HepG2 (cell line): Measurements from ENCODE around the gene DNASE1. TPM values are rescaled to one million over a fixed set of nuclear protein-coding genes. Genes with fewer than 3 reads are reported as not detected.
A peak's percentile ranks its signal among the peaks of the same experiment; 100 is the strongest.

Experiments used
- ATAC-seq: fragments of 200-7000 bp; cut with Tn5 transposase; 3 replicates; pipeline ENCODE4 v1.9.1; 2020; ENCODE audit warnings: mild to moderate bottlenecking, moderate library complexity
- BruUV-seq: library from RNA; stranded (reverse); fragments of 400-500 nt; replicated peaks from 2 replicates; lab custom pipeline; 2021; lab: Mats Ljungman, UMichigan
- CTCF ChIA-PET: fragments of 300-600 bp; formaldehyde crosslinking; extraction: SDS; loops from one replicate; lab custom pipeline; 2021; ENCODE audit warnings: low total read pairs, inconsistent platforms, low intra/inter-chr PET ratio; lab: Yijun Ruan, JAX
- POLR2A ChIA-PET: fragments of 350-600 bp; sonication (Branson Sonifier 250); formaldehyde crosslinking; loops from one replicate; lab custom pipeline; 2020; ENCODE audit warnings: antibody characterized with exemption, inconsistent platforms; lab: Yijun Ruan, JAX
- DNase-seq: peaks from one replicate; pipeline ENCODE4 v3.0.0-alpha.2; 2015; ENCODE audit warnings: low spot score
- FAIRE-seq: peaks from 3 replicates; lab custom pipeline; 2011; peaks lifted over from hg19 to GRCh38; lab: Jason Lieb, UNC
- H2AFZ ChIP-seq: one replicate; pipeline ENCODE4 v1.6.1; 2011; ENCODE audit warnings: low read length, inconsistent platforms
- H3K27ac ChIP-seq: fragments of 300-600 bp; 3 replicates; pipeline ENCODE4 v1.8.0; 2011; ENCODE audit warnings: mixed run types, mild to moderate bottlenecking, mixed read lengths, low read length, inconsistent platforms; ENCODE audit not compliant: insufficient read depth; ENCODE audit errors: extremely low read length
- H3K27me3 ChIP-seq, 2 experiments: fragments of 200-600 bp in 1 of 2; 2 replicates in 1 of 2; 3 replicates in 1 of 2; pipeline versions ENCODE4 v1.6.0 to v1.8.0; 2011; ENCODE audit warnings: low read length in 2 of 2, mild to moderate bottlenecking in 2 of 2, moderate library complexity in 2 of 2, inconsistent platforms in 1 of 2; ENCODE audit not compliant: insufficient read depth in 2 of 2, control insufficient read depth in 1 of 2
- H3K36me3 ChIP-seq, 2 experiments: fragments of 200-600 bp in 1 of 2; replicated peaks in 1 of 2; 2 replicates in 1 of 2; 3 replicates in 1 of 2; pipeline versions ENCODE4 v1.5.1 to v1.8.0; 2011; ENCODE audit warnings: low read length in 2 of 2, inconsistent platforms in 1 of 2; ENCODE audit not compliant: insufficient read depth in 2 of 2, control insufficient read depth in 1 of 2
- H3K4me1 ChIP-seq: 2 replicates; pipeline ENCODE4 v1.5.1; 2012; ENCODE audit warnings: low read length, inconsistent platforms; ENCODE audit not compliant: insufficient read depth
- H3K4me2 ChIP-seq: 2 replicates; pipeline ENCODE4 v1.6.0; 2011; ENCODE audit warnings: low read depth, low read length, inconsistent platforms
- H3K4me3 ChIP-seq, 3 experiments: fragments of 200-600 bp in 1 of 3; sonication (generic), shearing (Covaris generic) in 1 of 3; replicated peaks in 1 of 3; 2 replicates each; pipeline ENCODE4 v1.5.1; 2011 to 2016; ENCODE audit warnings: low read length in 3 of 3, inconsistent platforms in 2 of 3, low read depth in 2 of 3, mild to moderate bottlenecking in 2 of 3, control low read depth in 1 of 3, mixed read lengths in 1 of 3; ENCODE audit not compliant: insufficient read depth in 1 of 3
- H3K79me2 ChIP-seq: one replicate; pipeline ENCODE4 v1.6.1; 2011; ENCODE audit warnings: low read length, inconsistent platforms; ENCODE audit not compliant: insufficient read depth
- H3K9ac ChIP-seq: 2 replicates; pipeline ENCODE4 v1.6.0; 2011; ENCODE audit warnings: mild to moderate bottlenecking, low read depth, low read length, inconsistent platforms; ENCODE audit not compliant: insufficient read depth
- H3K9me3 ChIP-seq: 2 replicates; pipeline ENCODE4 v1.5.1; 2012; ENCODE audit warnings: mild to moderate bottlenecking, low read length
- H4K20me1 ChIP-seq: 2 replicates; pipeline ENCODE4 v1.6.0; 2011; ENCODE audit warnings: inconsistent platforms, mild to moderate bottlenecking, low read length, moderate library complexity; ENCODE audit not compliant: insufficient read depth
- ATF2 ChIP-seq: sonication (generic); formaldehyde crosslinking; IDR thresholded peaks from 2 replicates; pipeline ENCODE4 v1.4.0; 2020; ENCODE audit warnings: missing genetic modification reagents
- FOXK2 ChIP-seq: fragments of 450-650 bp; IDR thresholded peaks from 2 replicates; pipeline ENCODE4 v1.6.1; 2016
- HOXA3 ChIP-seq: sonication (generic); formaldehyde crosslinking; IDR thresholded peaks from 2 replicates; pipeline ENCODE4 v1.5.0; 2020; ENCODE audit warnings: missing genetic modification reagents
- MEIS1 ChIP-seq: sonication (generic); formaldehyde crosslinking; IDR thresholded peaks from 2 replicates; pipeline ENCODE4 v1.9.0; 2021; ENCODE audit warnings: mild to moderate bottlenecking, missing genetic modification reagents, moderate library complexity, borderline replicate concordance
- MIXL1 ChIP-seq: IDR thresholded peaks from 2 replicates; pipeline ENCODE4 v1.6.1; 2016
- SALL1 ChIP-seq: sonication (generic); formaldehyde crosslinking; IDR thresholded peaks from 2 replicates; pipeline ENCODE4 v1.8.0; 2022; ENCODE audit warnings: mild to moderate bottlenecking, missing genetic modification reagents
- ZNF121 ChIP-seq: sonication (generic); formaldehyde crosslinking; IDR thresholded peaks from 2 replicates; pipeline ENCODE4 v1.5.0; 2020; ENCODE audit warnings: mild to moderate bottlenecking, missing genetic modification reagents
- ZNF362 ChIP-seq: sonication (generic); formaldehyde crosslinking; IDR thresholded peaks from 2 replicates; pipeline ENCODE4 v1.4.0; 2020; ENCODE audit warnings: missing genetic modification reagents, mild to moderate bottlenecking, borderline replicate concordance
- ZNF460 ChIP-seq: sonication (generic); formaldehyde crosslinking; IDR thresholded peaks from 2 replicates; pipeline ENCODE4 v1.5.1; 2020; ENCODE audit warnings: missing genetic modification reagents, mild to moderate bottlenecking, borderline replicate concordance
- ZNF766 ChIP-seq: sonication (generic); formaldehyde crosslinking; IDR thresholded peaks from 2 replicates; pipeline ENCODE4 v1.5.0; 2020; ENCODE audit warnings: missing genetic modification reagents, borderline replicate concordance
- ZZZ3 ChIP-seq: sonication (generic); formaldehyde crosslinking; IDR thresholded peaks from 2 replicates; pipeline ENCODE4 v1.4.0; 2020; ENCODE audit warnings: missing genetic modification reagents, mild to moderate bottlenecking, borderline replicate concordance
- WGBS: methylation state at CpG from one replicate; pipeline ENCODE4 v1.1.6; 2017; ENCODE audit warnings: low lambda C conversion rate; 5-methylcytosine and 5-hydroxymethylcytosine counted together
- in situ Hi-C: cut with HindIII; loops from 2 replicates; pipeline ENCODE4 v1.10.0; 2017; ENCODE audit warnings: low pct_unique_long_range_greater_than_20kb; ENCODE audit not compliant: extremely low pct_ligation_motif_present
- intact Hi-C: fragments of 100-400 bp; cut with micrococcal nuclease; formaldehyde crosslinking; loops from one replicate; pipeline ENCODE4 v1.10.0; 2022; ENCODE audit not compliant: unreplicated experiment
- polyA plus RNA-seq, 8 experiments: library from polyadenylated mRNA; depleted of rRNA in 3 of 8; stranded (reverse) in 7 of 8; unstranded in 1 of 8; fragments of >200 nt; fragmentation: Illumina TruSeq in 4 of 8; extraction: Trizol in 4 of 8; gene quantifications; 2 replicates each; pipeline versions ENCODE4 v1.2.1 to v1.2.3, GENCODE V29; 2011 to 2016; ENCODE audit warnings: low read depth in 4 of 8, missing spikeins in 1 of 8, mixed read lengths in 1 of 8; ENCODE audit not compliant: insufficient read depth in 1 of 8
- total RNA-seq, 5 experiments: library from RNA; depleted of rRNA; stranded (reverse); fragments of >200 nt; fragmentation: Illumina TruSeq; extraction: Trizol; gene quantifications; 2 replicates each; pipeline ENCODE4 v1.2.3, GENCODE V29; 2016; ENCODE audit warnings: low read depth in 1 of 5
- TF ChIP-seq, protein P1 (sequence below): sonication (generic); formaldehyde crosslinking; IDR thresholded peaks from 2 replicates; pipeline ENCODE4 v1.5.0; 2020; ENCODE audit warnings: mild to moderate bottlenecking, missing genetic modification reagents

DNASE1 gene
- total and polyA plus RNA-seq, 2 of the 13 experiments (the other 11 are each of a cell fraction or from before 2014, with no cell fraction given), result 7.1 to 11.1 TPM

- TF ChIP-seq SALL1 (CRISPR knock-in tag), result peak; percentile 41; the same call in 1 of the 2 replicates
- TF ChIP-seq ZNF766 (CRISPR knock-in tag), result no peak
- TF ChIP-seq FOXK2, result no peak
- TF ChIP-seq MIXL1 (CRISPR knock-in tag), result peak; percentile 42; the same call in 1 of the 2 replicates
- no peak for TF ChIP-seq ZZZ3 (CRISPR knock-in tag)
- TF ChIP-seq HOXA3, result no peak
Observed at GRCh38 chr16:3702082-3702481, 47.6 kb downstream of the DNASE1 start (continued).

DNA sequence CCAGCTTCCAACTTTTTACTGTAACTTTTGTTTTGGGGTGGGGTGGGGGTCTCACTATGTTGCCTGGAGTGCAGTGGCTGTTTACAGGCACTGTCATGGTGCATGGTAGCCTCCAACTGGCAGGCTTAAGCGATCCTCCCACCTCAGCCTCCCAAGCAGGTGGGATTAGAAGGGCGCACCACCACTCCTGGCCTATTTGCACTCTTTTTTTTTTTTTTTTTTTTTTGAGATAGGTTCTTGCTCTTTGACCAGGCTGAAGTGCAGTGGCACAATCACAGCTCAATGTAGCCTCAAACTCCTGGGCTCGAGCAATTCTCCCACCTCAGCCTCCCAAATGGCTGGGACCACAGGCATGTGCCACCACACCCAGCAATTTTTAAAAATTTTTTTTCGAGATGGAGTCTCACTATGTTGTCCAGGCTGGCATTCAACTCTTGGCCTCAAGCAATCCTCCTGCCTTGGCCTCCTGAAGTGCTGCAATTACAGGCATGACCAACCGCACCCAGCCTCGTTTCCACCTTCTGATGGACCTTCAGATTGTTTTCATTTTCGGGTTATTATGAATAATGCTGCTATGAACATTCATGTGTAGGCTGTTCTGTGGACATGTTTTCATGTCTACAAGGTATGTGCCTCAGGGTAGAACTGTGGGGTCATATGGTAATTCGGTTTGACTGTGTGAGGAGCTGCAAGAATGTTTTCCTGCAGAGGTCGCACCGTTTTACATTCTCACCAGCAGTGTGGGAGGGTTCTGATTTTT lies 51.9 kb downstream of the DNASE1 start:
- POLR2A ChIA-PET, result interaction anchor here (1.7 kb wide), 1 partner anchor 11 kb away, joined by 4 read pairs; the partner anchor contains the start of gene TRAP1
- H3K4me1 ChIP-seq, result peaks cover 31% of the 10 kb centered on the region
- WGBS, result 91% methylated on average over 10 of the region's 10 CpGs
- intact Hi-C loops (no loop called here), in situ Hi-C loops (no loop called here)
- H3K9me3 ChIP-seq, result no peaks in the 10 kb centered on the region
- no peak overlapping the region for H3K4me3 ChIP-seq
- H3K79me2 ChIP-seq, result peaks cover 60% of the 10 kb centered on the region
- H2AFZ ChIP-seq, result no peak overlapping the region
- H3K9ac ChIP-seq, result no peak overlapping the region
- peaks cover 4 to 23% of the 10 kb centered on the region in 2 experiments for H3K36me3 ChIP-seq
- H3K27me3 ChIP-seq, result no peaks in the 10 kb centered on the region
- FAIRE-seq (no peak), ATAC-seq (no peak), DNase-seq (no peak)
- H3K27ac ChIP-seq, result no peak overlapping the region
- no peak overlapping the region for H3K4me2 ChIP-seq
- TSS peak; percentile 4 for BruUV-seq
- no peaks in the 10 kb centered on the region; the same call in 1 of the 2 replicates for H4K20me1 ChIP-seq
- TF ChIP-seq ZNF121, result peak; percentile 61
- TF ChIP-seq ZNF460 (CRISPR knock-in tag), result peak; percentile 74; the same call in 1 of the 2 replicates
- TF ChIP-seq, protein P1, sequence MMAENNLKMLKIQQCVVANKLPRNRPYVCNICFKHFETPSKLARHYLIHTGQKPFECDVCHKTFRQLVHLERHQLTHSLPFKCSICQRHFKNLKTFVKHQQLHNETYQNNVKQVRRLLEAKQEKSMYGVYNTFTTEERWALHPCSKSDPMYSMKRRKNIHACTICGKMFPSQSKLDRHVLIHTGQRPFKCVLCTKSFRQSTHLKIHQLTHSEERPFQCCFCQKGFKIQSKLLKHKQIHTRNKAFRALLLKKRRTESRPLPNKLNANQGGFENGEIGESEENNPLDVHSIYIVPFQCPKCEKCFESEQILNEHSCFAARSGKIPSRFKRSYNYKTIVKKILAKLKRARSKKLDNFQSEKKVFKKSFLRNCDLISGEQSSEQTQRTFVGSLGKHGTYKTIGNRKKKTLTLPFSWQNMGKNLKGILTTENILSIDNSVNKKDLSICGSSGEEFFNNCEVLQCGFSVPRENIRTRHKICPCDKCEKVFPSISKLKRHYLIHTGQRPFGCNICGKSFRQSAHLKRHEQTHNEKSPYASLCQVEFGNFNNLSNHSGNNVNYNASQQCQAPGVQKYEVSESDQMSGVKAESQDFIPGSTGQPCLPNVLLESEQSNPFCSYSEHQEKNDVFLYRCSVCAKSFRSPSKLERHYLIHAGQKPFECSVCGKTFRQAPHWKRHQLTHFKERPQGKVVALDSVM (CRISPR knock-in tag), result peak; percentile 80
- peak; percentile 66; the same call in 1 of the 2 replicates for TF ChIP-seq ZNF362
- no peak for TF ChIP-seq ATF2 (CRISPR knock-in tag)
- TF ChIP-seq MEIS1 (CRISPR knock-in tag), result no peak
- CTCF ChIA-PET, result no interaction called here
